SJSA1 (cell line): ENCODE data around the gene ODF2L. TPM values are rescaled to one million over a fixed set of nuclear protein-coding genes. Genes with fewer than 3 reads are reported as not detected.
"Not testable (repeated sequence)": the region's sequence is repeated elsewhere in the genome, so short reads cannot be mapped to it uniquely, and the experiment has no call there.

Experiments
- DNase-seq, 2 experiments: peaks; one replicate each; pipeline ENCODE4 v3.0.0-alpha.2; 2015 to 2020; ENCODE audit warnings: low spot score in 2 of 2, low read depth in 1 of 2
- H3K27ac ChIP-seq: fragments of 250-450 bp; sonication (Bioruptor Pico); 2 replicates; pipeline ENCODE4 v1.5.1; 2020; ENCODE audit warnings: mild to moderate bottlenecking, moderate library complexity
- H3K27me3 ChIP-seq: fragments of 250-450 bp; sonication (Bioruptor Pico); replicated peaks from 2 replicates; pipeline ENCODE4 v1.5.1; 2020; ENCODE audit warnings: mild to moderate bottlenecking, moderate library complexity
- H3K36me3 ChIP-seq: fragments of 250-450 bp; sonication (Bioruptor Pico); 2 replicates; pipeline ENCODE4 v1.5.1; 2020; ENCODE audit warnings: mild to moderate bottlenecking
- H3K4me1 ChIP-seq: fragments of 250-450 bp; sonication (Bioruptor Pico); replicated peaks from 2 replicates; pipeline ENCODE4 v1.6.1; 2021; ENCODE audit warnings: mild to moderate bottlenecking
- H3K4me3 ChIP-seq: fragments of 250-450 bp; sonication (Bioruptor Pico); 2 replicates; pipeline ENCODE4 v1.5.1; 2020; ENCODE audit warnings: mild to moderate bottlenecking
- H3K9me3 ChIP-seq: fragments of 250-450 bp; sonication (Bioruptor Pico); replicated peaks from 2 replicates; pipeline ENCODE4 v1.5.1; 2020; ENCODE audit warnings: mild to moderate bottlenecking
- total RNA-seq: library from RNA; depleted of rRNA; stranded (reverse); fragments of >200 nt; shearing (Covaris generic); gene quantifications from 2 replicates; pipeline ENCODE4 v1.2.3, GENCODE V29; 2014

Gene ODF2L
- total RNA-seq, 1 experiment from 2014 or later = 13.8 TPM

DNA sequence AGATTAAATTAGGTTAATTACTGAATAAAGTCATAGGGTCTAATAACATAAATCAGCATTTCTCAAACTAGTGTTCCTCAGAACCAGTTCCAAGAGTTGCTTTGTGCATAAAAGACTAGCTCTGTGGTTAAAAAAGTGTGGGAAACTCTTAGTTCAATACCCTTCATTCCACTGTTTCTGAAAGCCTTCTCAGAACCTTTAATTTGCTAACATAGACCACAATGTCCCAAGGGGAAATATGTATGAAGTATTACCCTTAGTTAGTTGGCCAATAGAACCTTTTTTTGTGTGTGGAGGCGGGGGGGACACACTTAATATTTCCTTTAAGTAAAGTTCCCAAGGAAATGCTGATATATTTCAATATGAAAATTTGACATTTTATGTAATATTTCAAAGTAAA lies 20.4 kb downstream of the ODF2L start:
- H3K9me3 ChIP-seq = no peaks in the 10 kb centered on the region
- DNase-seq = no peak
- H3K27ac ChIP-seq = no peak overlapping the region
- no peak overlapping the region for H3K4me3 ChIP-seq
- H3K4me1 ChIP-seq = no peaks in the 10 kb centered on the region
- H3K27me3 ChIP-seq = no peaks in the 10 kb centered on the region
- peaks cover 7% of the 10 kb centered on the region; the same call in 1 of the 2 replicates for H3K36me3 ChIP-seq

DNA sequence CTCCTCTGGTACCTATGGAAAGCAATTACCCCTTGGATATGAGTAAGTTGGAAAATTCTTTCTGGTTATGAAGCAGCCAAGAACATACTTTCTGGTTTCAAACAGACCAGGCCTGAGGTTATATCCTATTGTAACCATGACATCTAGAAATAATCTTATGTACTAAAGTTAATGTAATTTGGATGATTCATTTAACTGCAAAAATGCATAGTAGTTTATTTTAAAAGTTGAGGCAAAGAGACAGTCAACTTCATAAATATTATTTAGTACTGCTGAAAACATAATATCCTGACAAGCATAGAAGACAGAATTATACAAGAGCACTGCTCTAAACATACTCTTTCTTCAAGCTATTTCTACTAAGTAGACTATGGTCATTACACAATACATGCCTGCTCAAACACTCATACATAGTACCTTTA lies 25.5 kb downstream of the ODF2L start:
- no peaks in the 10 kb centered on the region for H3K9me3 ChIP-seq
- no peak overlapping the region for H3K27ac ChIP-seq
- DNase-seq = no peak

DNA sequence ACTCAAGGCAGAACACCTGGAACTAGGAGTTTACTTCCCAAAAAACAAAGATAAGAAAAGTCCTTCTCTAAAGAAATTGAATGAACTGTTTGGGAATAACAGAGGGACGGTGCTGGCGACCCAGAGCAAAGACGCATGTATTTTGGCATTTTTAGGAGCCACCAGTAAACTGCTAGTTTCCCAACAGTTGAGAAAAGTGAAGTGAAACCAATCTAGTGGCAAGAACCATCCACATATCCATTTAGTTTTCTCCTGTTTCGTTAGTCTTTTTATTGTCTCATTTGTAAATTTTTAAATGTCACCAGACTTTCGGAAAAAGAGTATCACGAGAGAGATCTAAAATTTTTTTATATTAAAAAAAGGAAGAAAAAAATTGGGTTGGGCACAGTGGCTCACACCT lies 30.2 kb downstream of the ODF2L start:
- no peaks in the 10 kb centered on the region for H3K4me1 ChIP-seq
- no peak overlapping the region for H3K27ac ChIP-seq
- DNase-seq = no peak
- H3K27me3 ChIP-seq = no peaks in the 10 kb centered on the region
- H3K4me3 ChIP-seq = no peak overlapping the region
- H3K9me3 ChIP-seq = no peaks in the 10 kb centered on the region
- H3K36me3 ChIP-seq = no peaks in the 10 kb centered on the region

More for the DNA sequence above, 25.5 kb downstream of the ODF2L start:
- no peak overlapping the region for H3K4me3 ChIP-seq
- H3K36me3 ChIP-seq = peaks cover 7% of the 10 kb centered on the region; the same call in 1 of the 2 replicates
- H3K4me1 ChIP-seq = no peaks in the 10 kb centered on the region
- no peaks in the 10 kb centered on the region for H3K27me3 ChIP-seq

DNA sequence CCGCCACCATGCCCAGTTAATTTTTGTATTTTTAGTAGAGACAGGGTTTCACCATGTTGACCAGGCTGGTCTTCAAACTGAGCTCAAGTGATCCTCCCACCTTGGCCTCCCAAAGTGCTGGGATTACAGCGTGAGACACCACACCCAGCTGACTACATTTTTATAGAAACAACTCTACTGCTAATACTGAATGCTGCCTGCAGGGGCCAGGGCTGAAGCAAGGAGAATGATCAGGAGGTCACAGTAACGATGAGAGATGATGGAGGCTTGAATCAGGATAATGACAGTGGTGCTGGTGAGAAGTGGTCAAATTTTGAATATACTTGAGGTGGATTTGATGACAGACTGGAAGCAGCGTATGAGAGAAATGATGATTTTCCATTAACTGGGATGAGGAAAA lies 33.3 kb downstream of the ODF2L start:
- H3K9me3 ChIP-seq = no peaks in the 10 kb centered on the region
- no peaks in the 10 kb centered on the region for H3K36me3 ChIP-seq
- no peak for DNase-seq
- H3K27me3 ChIP-seq = no peaks in the 10 kb centered on the region
- no peak overlapping the region for H3K27ac ChIP-seq
- H3K4me1 ChIP-seq = no peaks in the 10 kb centered on the region
- H3K4me3 ChIP-seq = no peak overlapping the region

DNA sequence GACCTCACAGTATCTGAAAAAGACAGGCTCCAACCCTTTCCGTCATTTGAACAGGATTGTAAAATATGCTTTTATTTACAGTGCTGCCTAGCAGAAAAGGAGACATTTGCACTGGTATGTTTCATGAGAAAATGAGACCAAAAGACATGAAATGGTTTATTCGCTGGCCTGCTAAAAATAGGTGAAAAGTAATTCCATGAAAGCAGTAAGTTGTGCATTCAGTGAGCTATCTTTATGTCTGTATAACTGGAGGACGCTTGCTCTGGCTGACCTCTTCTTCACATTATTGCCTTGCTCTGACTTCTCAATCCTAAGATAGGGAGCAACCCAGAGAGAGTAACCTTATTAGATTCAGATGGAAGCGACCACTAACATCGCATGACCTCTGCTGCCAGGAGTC lies 38.3 kb downstream of the ODF2L start:
- Histone ChIP-seq H3K4me3 (no peak overlapping the region), H3K27ac (no peak overlapping the region), H3K9me3 (no peaks in the 10 kb centered on the region), H3K27me3 (no peaks in the 10 kb centered on the region), H3K36me3 (peaks cover 3% of the 10 kb centered on the region; the same call in 1 of the 2 replicates), H3K4me1 (no peaks in the 10 kb centered on the region)
- no peak for DNase-seq

DNA sequence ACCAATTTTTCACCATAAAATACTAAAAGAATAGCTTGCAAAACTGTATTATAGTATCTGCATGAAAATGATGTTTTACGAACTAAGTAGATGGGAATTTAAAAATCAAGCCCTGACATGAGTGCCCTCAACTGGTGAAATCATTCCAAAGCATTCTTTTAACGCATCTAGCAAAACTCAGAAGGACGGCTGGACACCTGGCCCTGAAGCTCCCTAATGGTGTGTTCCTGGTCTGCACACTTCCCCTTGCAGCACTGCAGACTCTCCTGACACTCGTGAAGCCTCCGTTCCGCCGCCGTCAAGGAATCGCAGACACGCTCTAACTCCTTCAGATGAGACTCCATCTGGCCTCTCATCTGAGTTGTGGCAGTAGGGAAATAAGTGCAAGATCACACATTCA lies 39.9 kb downstream of the ODF2L start:
- Histone ChIP-seq H3K4me1 (no peaks in the 10 kb centered on the region), H3K27ac (no peak overlapping the region), H3K36me3 (peaks cover 3% of the 10 kb centered on the region; the same call in 1 of the 2 replicates), H3K9me3 (no peaks in the 10 kb centered on the region), H3K27me3 (no peaks in the 10 kb centered on the region), H3K4me3 (no peak overlapping the region)
- DNase-seq = no peak

DNA sequence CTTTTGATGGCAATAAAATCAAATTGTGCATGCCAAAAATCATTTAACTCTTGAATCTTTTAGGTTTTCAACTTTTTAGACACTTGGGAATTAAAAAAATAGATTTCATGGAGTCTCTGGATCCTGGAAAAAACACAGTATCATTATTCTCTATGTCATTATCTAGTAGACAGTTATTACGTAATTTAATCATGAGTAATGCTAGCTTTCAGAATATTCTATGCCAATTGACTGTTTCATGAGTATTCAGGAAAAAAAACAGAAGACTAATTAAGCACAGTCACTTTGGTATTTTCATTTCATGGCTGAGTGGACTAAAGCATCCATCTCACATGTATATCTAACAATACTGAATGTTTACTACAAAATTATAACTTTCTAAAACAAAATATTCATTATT lies 44.0 kb downstream of the ODF2L start:
- peaks cover 3% of the 10 kb centered on the region; the same call in 1 of the 2 replicates for H3K36me3 ChIP-seq
- no peaks in the 10 kb centered on the region for H3K9me3 ChIP-seq
- DNase-seq = no peak
- no peaks in the 10 kb centered on the region for H3K27me3 ChIP-seq
- H3K27ac ChIP-seq = no peak overlapping the region
- no peak overlapping the region for H3K4me3 ChIP-seq
- H3K4me1 ChIP-seq = no peaks in the 10 kb centered on the region

DNA sequence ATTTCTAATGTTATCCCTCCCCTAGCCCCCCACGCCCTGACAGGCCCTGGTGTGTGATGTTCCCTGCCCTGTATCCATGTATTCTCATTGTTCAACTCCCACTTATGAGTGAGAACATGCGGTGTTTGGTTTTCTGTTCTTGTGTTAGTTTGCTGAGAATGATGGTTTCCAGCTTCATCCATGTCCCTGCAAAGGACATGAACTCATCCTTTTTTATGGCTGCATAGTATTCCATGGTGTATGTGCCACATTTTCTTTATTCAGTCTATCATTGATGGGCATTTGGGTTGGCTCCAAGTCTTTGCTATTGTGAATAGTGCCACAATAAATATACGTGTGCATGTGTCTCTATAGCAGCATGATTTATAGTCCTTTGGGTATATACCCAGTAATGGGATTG lies 45.9 kb downstream of the ODF2L start:
- H3K27ac ChIP-seq, H3K4me1 ChIP-seq, H3K4me3 ChIP-seq, H3K27me3 ChIP-seq, H3K9me3 ChIP-seq, DNase-seq, H3K36me3 ChIP-seq: not testable (repeated sequence)

DNA sequence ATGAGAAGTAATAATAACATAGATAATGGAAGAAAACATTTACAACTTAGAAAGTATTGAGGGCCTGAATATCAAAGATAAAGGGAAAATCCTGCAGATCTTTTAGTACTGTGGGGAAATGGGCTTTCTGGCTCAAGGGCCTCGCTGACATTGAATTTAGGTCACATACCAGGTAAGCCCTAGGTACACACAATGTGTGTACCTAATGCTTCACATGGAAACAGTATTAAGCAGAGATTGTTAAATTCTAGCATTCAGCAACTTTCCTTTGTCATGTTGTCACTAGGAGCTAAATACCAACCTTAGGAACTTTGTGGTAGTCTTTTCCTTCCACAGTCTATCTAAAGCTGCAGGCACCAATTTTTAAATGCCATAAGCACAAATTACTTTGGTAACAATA lies 49.7 kb downstream of the ODF2L start:
- no peak for DNase-seq
- no peaks in the 10 kb centered on the region for H3K4me1 ChIP-seq
- no peaks in the 10 kb centered on the region for H3K27me3 ChIP-seq

DNA sequence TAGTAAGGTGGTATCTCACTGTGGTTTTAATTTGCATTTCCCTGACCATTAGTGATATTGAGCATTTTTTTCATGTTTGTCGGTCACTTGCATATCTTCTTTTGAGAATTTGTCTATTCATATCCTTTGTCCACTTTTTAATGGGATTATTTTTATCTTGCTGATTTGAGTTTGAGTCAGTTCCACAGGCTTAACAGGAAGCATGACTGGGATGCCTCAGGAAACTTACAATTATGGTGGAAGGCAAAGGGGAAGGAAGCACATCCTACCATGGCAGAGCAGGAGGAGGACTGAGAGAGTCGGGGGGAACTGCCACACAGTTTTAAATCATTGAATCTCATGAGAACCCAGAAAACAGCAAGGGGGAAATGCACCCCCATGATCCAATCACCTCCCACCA lies 51.1 kb downstream of the ODF2L start:
- Histone ChIP-seq H3K9me3 (no peaks in the 10 kb centered on the region), H3K36me3 (no peaks in the 10 kb centered on the region), H3K4me3 (no peak overlapping the region), H3K4me1 (no peaks in the 10 kb centered on the region), H3K27ac (no peak overlapping the region), H3K27me3 (no peaks in the 10 kb centered on the region)
- DNase-seq = no peak

More for the DNA sequence above, 49.7 kb downstream of the ODF2L start:
- Histone ChIP-seq H3K27ac (no peak overlapping the region), H3K36me3 (no peaks in the 10 kb centered on the region), H3K9me3 (no peaks in the 10 kb centered on the region), H3K4me3 (no peak overlapping the region)

DNA sequence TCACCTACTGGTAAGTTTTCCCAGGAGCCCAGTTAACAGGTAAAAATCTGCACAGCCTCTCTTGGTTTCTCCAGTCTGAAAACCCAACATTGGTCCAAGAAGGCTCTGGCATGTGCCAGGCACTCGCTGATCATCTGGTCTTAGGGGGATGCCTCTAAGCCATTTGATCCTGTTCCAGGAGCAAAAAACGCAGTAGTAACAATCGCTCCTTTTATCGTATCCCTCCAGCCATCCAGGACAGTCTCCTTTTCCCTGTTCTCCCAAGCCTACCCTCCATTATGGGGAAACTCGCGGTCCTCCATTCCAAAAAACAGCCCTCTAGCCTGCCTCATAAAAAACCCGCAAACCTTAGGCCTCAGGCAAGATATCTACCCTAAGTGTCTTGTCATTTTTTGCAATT lies 56.2 kb downstream of the ODF2L start:
- no peak for DNase-seq
- Histone ChIP-seq H3K36me3 (no peaks in the 10 kb centered on the region), H3K27ac (no peak overlapping the region)

DNA sequence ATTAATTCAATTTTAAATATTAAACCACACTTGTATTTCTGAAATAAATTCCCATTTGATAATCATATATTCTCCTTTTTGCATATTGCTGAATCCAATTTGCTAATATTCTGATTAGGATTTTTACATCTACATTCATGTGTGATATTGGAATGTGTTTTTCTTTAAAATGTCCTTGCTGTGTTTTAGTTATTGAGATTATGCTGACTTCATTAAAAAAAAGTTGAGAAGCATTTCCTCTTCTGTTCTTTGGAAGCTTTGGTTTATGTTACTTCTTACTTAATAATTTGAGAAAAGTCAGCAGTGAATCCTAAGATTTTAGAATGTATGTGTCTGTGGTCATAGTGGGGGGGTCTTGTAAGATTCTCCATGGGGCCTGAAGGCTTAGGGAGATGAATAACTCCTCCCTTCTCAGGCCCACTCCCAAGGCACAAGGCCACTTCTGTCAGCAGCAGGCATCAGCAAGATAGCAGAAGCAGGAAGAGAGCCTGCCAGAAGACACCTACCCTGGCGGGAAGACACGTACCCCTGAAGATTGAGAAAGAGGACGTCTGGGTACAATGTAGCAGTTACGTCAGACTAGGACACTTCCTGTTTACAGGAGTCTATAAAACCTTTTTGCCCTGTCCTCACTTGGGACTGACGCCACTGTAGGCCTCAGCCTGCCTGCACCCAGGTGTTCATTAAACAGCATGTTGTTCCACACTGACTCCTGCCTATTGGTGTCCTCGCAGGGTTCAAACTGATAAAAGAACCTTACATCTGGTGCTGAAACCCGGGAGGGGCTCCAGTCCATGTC lies 56.9 kb downstream of the ODF2L start:
- no peaks in the 10 kb centered on the region for H3K9me3 ChIP-seq
- H3K27me3 ChIP-seq = no peaks in the 10 kb centered on the region
- H3K4me3 ChIP-seq = no peak overlapping the region
- DNase-seq = no peak
- H3K36me3 ChIP-seq = no peaks in the 10 kb centered on the region
- no peak overlapping the region for H3K27ac ChIP-seq
- no peaks in the 10 kb centered on the region for H3K4me1 ChIP-seq

More for the DNA sequence above, 56.2 kb downstream of the ODF2L start:
- Histone ChIP-seq H3K4me1 (no peaks in the 10 kb centered on the region), H3K27me3 (no peaks in the 10 kb centered on the region), H3K4me3 (no peak overlapping the region), H3K9me3 (no peaks in the 10 kb centered on the region)

DNA sequence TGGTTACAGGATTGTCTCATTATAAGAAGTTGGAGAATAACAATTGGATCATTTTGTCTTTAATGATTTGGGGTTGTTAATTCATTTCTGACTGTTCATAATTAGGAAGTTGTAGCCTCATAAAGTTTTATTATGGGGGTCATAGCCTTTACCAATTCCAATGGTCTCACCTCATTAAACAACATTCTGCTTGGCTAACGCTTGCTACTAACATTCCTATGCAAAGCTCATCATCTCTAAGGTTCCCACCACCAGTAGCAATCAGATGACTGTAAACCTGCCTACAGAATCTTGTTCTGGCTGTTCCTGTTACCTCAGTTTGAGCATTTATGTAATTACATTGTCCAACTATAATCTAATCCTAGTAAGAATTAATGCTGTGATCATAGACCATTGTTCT lies 60.2 kb downstream of the ODF2L start:
- Histone ChIP-seq H3K27ac (no peak overlapping the region), H3K36me3 (no peaks in the 10 kb centered on the region), H3K9me3 (no peaks in the 10 kb centered on the region), H3K4me1 (no peaks in the 10 kb centered on the region), H3K27me3 (no peaks in the 10 kb centered on the region), H3K4me3 (no peak overlapping the region)
- no peak for DNase-seq

DNA sequence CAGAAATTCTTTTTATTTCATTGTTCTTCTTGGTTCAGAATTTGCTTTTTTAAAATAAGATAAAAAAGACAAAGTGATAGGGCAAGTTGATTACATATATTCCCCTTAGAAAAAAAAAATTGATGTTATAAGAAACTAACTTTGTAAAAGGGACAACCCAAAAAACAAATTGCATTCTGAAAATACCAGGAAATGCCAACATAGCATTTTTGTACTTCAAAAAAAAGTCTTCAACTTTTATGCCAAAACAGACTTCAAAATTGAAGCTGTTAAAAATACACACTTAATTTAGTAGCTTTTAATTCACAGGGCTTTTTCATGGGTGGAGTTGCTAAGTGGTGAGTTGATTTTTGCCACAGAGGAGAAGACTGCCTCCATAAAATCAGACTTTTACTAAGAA lies 70.9 kb downstream of the ODF2L start:
- no peaks in the 10 kb centered on the region for H3K4me1 ChIP-seq
- no peaks in the 10 kb centered on the region for H3K9me3 ChIP-seq
- H3K27ac ChIP-seq = no peak overlapping the region
- no peak overlapping the region for H3K4me3 ChIP-seq
- DNase-seq = no peak
- H3K36me3 ChIP-seq = no peaks in the 10 kb centered on the region
- H3K27me3 ChIP-seq = no peaks in the 10 kb centered on the region; the same call in 1 of the 2 replicates
